ENCODE measurements around the gene GPR160.

DNA sequence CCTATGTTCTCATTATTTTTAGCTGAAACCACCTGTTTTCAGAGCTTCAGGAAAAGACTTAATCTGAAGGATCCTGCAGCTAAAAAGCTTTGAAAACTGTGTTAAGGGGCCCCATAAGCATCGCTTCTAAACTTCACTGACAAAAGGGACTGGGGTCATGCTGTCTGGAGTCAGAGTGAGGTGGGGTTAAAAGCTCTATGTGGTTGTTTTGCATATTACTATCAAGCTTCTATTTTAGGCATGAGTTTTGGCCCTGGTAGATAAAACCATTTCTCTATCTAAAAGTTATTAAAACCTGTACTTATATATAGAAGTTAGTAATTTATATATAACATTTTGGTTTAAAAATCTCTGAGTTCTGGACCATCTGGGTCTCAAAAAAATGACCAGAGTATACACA, 45.5 kb downstream of the GPR160 start:
- TF ChIP-seq, protein P1, sequence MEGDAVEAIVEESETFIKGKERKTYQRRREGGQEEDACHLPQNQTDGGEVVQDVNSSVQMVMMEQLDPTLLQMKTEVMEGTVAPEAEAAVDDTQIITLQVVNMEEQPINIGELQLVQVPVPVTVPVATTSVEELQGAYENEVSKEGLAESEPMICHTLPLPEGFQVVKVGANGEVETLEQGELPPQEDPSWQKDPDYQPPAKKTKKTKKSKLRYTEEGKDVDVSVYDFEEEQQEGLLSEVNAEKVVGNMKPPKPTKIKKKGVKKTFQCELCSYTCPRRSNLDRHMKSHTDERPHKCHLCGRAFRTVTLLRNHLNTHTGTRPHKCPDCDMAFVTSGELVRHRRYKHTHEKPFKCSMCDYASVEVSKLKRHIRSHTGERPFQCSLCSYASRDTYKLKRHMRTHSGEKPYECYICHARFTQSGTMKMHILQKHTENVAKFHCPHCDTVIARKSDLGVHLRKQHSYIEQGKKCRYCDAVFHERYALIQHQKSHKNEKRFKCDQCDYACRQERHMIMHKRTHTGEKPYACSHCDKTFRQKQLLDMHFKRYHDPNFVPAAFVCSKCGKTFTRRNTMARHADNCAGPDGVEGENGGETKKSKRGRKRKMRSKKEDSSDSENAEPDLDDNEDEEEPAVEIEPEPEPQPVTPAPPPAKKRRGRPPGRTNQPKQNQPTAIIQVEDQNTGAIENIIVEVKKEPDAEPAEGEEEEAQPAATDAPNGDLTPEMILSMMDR (IDR thresholded peaks at IDR 0.05; ENCODE audit: insufficient read depth, low read depth, low read length), result no peak
- TF ChIP-seq EZH2 (IDR thresholded peaks at IDR 0.05; ENCODE audit: insufficient read depth, low read length), result no peak

Measured in astrocyte (in vitro differentiated cells and primary cell).